ENCODE measurements around the gene ZNF132. TPM values are rescaled to one million over a fixed set of nuclear protein-coding genes. Genes with fewer than 3 reads are reported as not detected.
"Not testable (repeated sequence)": the region's sequence is repeated elsewhere in the genome, so short reads cannot be mapped to it uniquely, and the experiment has no call there.

The ZNF132 gene
- not detected in 2 replicates for total RNA-seq (2014; rRNA removed; shearing (Covaris generic))

GRCh38 chr19:58439576-58440554 lies at the start of gene ZNF132:
ZNF132 (minus strand) TSS chr19:58440153; CDS start chr19:58439821, 332 bp downstream.
- in situ Hi-C loops (cut with HindIII; ENCODE audit: low sequenced_read_pairs), result no loop called here
- peak; percentile 100 for DNase-seq (ENCODE audit: low spot score)

GRCh38 chr19:58484349-58484748 lies 44.4 kb upstream of the ZNF132 start:
- DNase-seq (ENCODE audit: low spot score); in situ Hi-C loops (cut with HindIII; ENCODE audit: low sequenced_read_pairs): not testable (repeated sequence)

- no peak for DNase-seq (ENCODE audit: low spot score)
- in situ Hi-C loops (cut with HindIII; ENCODE audit: low sequenced_read_pairs), result no loop called here
Observed at GRCh38 chr19:58483776-58484175, 43.8 kb upstream of the ZNF132 start.

- DNase-seq (ENCODE audit: low spot score), result no peak
- in situ Hi-C loops (cut with HindIII; ENCODE audit: low sequenced_read_pairs), result no loop called here
Observed at GRCh38 chr19:58482372-58482771, 42.4 kb upstream of the ZNF132 start.

GRCh38 chr19:58480831-58481230 lies 40.9 kb upstream of the ZNF132 start:
- in situ Hi-C loops (cut with HindIII; ENCODE audit: low sequenced_read_pairs), result no loop called here
- DNase-seq (ENCODE audit: low spot score), result no peak

GRCh38 chr19:58480481-58480830 lies 40.5 kb upstream of the ZNF132 start:
- no peak for DNase-seq (ENCODE audit: low spot score)
- in situ Hi-C loops (cut with HindIII; ENCODE audit: low sequenced_read_pairs), result no loop called here

GRCh38 chr19:58479736-58480480 lies 40.0 kb upstream of the ZNF132 start:
- in situ Hi-C loops (cut with HindIII; ENCODE audit: low sequenced_read_pairs), result no loop called here
- DNase-seq (ENCODE audit: low spot score), result no peak

GRCh38 chr19:58479303-58479702 lies 39.4 kb upstream of the ZNF132 start:
- in situ Hi-C loops (cut with HindIII; ENCODE audit: low sequenced_read_pairs), result no loop called here

GRCh38 chr19:58477871-58478270 lies 37.9 kb upstream of the ZNF132 start:
- in situ Hi-C loops (cut with HindIII; ENCODE audit: low sequenced_read_pairs), result no loop called here
- DNase-seq (ENCODE audit: low spot score), result no peak

More at GRCh38 chr19:58479303-58479702, 39.4 kb upstream of the ZNF132 start:
- DNase-seq (ENCODE audit: low spot score), result no peak

- in situ Hi-C loops (cut with HindIII; ENCODE audit: low sequenced_read_pairs), result no loop called here
- DNase-seq (ENCODE audit: low spot score), result no peak
Observed at GRCh38 chr19:58477130-58477529, 37.2 kb upstream of the ZNF132 start.

GRCh38 chr19:58476498-58477015 lies 36.6 kb upstream of the ZNF132 start:
- in situ Hi-C loops (cut with HindIII; ENCODE audit: low sequenced_read_pairs), result no loop called here
- peak; percentile 17 for DNase-seq (ENCODE audit: low spot score)

GRCh38 chr19:58475714-58476497 lies 36.0 kb upstream of the ZNF132 start, which contains the start of gene ZNF446:
ZNF446 (plus strand) TSS chr19:58476352; CDS start chr19:58477219, 867 bp downstream.
- DNase-seq (ENCODE audit: low spot score), result peak; percentile 98
- in situ Hi-C loops (cut with HindIII; ENCODE audit: low sequenced_read_pairs), result no loop called here

- no peak for DNase-seq (ENCODE audit: low spot score)
- in situ Hi-C loops (cut with HindIII; ENCODE audit: low sequenced_read_pairs), result no loop called here
Observed at GRCh38 chr19:58474997-58475713, 35.2 kb upstream of the ZNF132 start.

GRCh38 chr19:58474291-58474996 lies 34.5 kb upstream of the ZNF132 start:
- no peak for DNase-seq (ENCODE audit: low spot score)
- in situ Hi-C loops (cut with HindIII; ENCODE audit: low sequenced_read_pairs), result no loop called here

- DNase-seq (ENCODE audit: low spot score), result no peak
- in situ Hi-C loops (cut with HindIII; ENCODE audit: low sequenced_read_pairs), result no loop called here
Observed at GRCh38 chr19:58473775-58474174, 33.8 kb upstream of the ZNF132 start.

- no peak for DNase-seq (ENCODE audit: low spot score)
Observed at GRCh38 chr19:58471736-58472135, 31.8 kb upstream of the ZNF132 start.

GRCh38 chr19:58470837-58471543 lies 31.0 kb upstream of the ZNF132 start:
- DNase-seq (ENCODE audit: low spot score); in situ Hi-C loops (cut with HindIII; ENCODE audit: low sequenced_read_pairs): not testable (repeated sequence)

More at GRCh38 chr19:58471736-58472135, 31.8 kb upstream of the ZNF132 start:
- in situ Hi-C loops (cut with HindIII; ENCODE audit: low sequenced_read_pairs), result no loop called here

Data from G401 (cell line).